Activated CD8-positive, alpha-beta memory T cell treated with anti-CD3 and anti-CD28 coated beads, Interleukin-2, amount 10 ng/mL, durations not matched to agents 7 days and 5 days (primary cell): Measurements from ENCODE around the gene ABHD17A. TPM values are rescaled to one million over a fixed set of nuclear protein-coding genes. Genes with fewer than 3 reads are reported as not detected.

Experiments
- ATAC-seq: fragments of 150-1000 bp; cut with Tn5 transposase; one replicate; pipeline ENCODE4 v1.10.0; 2021; ENCODE audit warnings: moderate library complexity
- CTCF ChIA-PET: fragments of 350-600 bp; sonication (Branson Sonifier 250); formaldehyde crosslinking; loops from one replicate; lab custom pipeline; 2021; ENCODE audit warnings: antibody characterized with exemption; lab: Charles Lee
- DNase-seq: peaks from one replicate; pipeline ENCODE4 v3.0.0-alpha.2; 2020
- H3K27ac Mint-ChIP-seq: one replicate; pipeline ENCODE4 v1.8.0; 2021; ENCODE audit warnings: mild to moderate bottlenecking, mixed read lengths
- H3K27me3 Mint-ChIP-seq: one replicate; pipeline ENCODE4 v1.8.0; 2021; ENCODE audit warnings: mixed read lengths
- H3K36me3 Mint-ChIP-seq: one replicate; pipeline ENCODE4 v1.8.0; 2021; ENCODE audit warnings: mild to moderate bottlenecking, mixed read lengths
- H3K4me1 Mint-ChIP-seq: one replicate; pipeline ENCODE4 v1.8.0; 2021; ENCODE audit warnings: mixed read lengths
- H3K4me3 Mint-ChIP-seq: one replicate; pipeline ENCODE4 v1.8.0; 2021; ENCODE audit warnings: mild to moderate bottlenecking, moderate library complexity, mixed read lengths
- H3K9me3 Mint-ChIP-seq: one replicate; pipeline ENCODE4 v1.8.0; 2022; ENCODE audit warnings: low read depth, mixed read lengths
- total RNA-seq, 2 experiments: library from RNA; stranded (reverse); gene quantifications; one replicate each; pipeline ENCODE4 v1.2.3, GENCODE V29; 2021

The ABHD17A gene
- total RNA-seq, 2 experiments from 2014 or later, result 156 to 189 TPM

GRCh38 chr19:1841209-1841924 is 43.9 kb downstream of the ABHD17A start:
- DNase-seq (no peak), ATAC-seq (no peak)
- H3K4me1 Mint-ChIP-seq, result peaks cover 13% of the 10 kb centered on the region
- H3K9me3 Mint-ChIP-seq, result no peaks in the 10 kb centered on the region
- H3K4me3 Mint-ChIP-seq, result no peak overlapping the region
- CTCF ChIA-PET, result interaction anchor here (0.6 to 2.2 kb wide), 4 partner anchors 11 to 184 kb away, joined by 3 to 8 read pairs (median 4); no protein-coding TSS in a partner anchor
- H3K27ac Mint-ChIP-seq, result no peak overlapping the region
- H3K36me3 Mint-ChIP-seq, result no peaks in the 10 kb centered on the region
- H3K27me3 Mint-ChIP-seq, result no peaks in the 10 kb centered on the region

GRCh38 chr19:1840541-1841115 is 44.7 kb downstream of the ABHD17A start:
- Mint-ChIP-seq H3K4me3 (no peak overlapping the region), H3K36me3 (no peaks in the 10 kb centered on the region)
- CTCF ChIA-PET, result interaction anchor here (0.7 to 5.6 kb wide), 5 partner anchors 8 to 15 kb away, joined by 3 to 42 read pairs (median 5); no protein-coding TSS in a partner anchor

GRCh38 chr19:1839658-1840540 is 45.4 kb downstream of the ABHD17A start:
- H3K4me1 Mint-ChIP-seq, result peaks cover 6% of the 10 kb centered on the region
- H3K36me3 Mint-ChIP-seq, result no peaks in the 10 kb centered on the region
- H3K4me3 Mint-ChIP-seq, result no peak overlapping the region
- DNase-seq (no peak), ATAC-seq (no peak)
- H3K9me3 Mint-ChIP-seq, result no peaks in the 10 kb centered on the region
- CTCF ChIA-PET, result interaction anchor here (0.9 to 5.6 kb wide), 5 partner anchors 9 to 25 kb away, joined by 3 to 42 read pairs (median 5); no protein-coding TSS in a partner anchor
- H3K27ac Mint-ChIP-seq, result peak overlapping the region; percentile 19
- no peaks in the 10 kb centered on the region for H3K27me3 Mint-ChIP-seq

More at GRCh38 chr19:1840541-1841115, 44.7 kb downstream of the ABHD17A start:
- Mint-ChIP-seq H3K27ac (no peak overlapping the region), H3K9me3 (no peaks in the 10 kb centered on the region), H3K4me1 (peaks cover 7% of the 10 kb centered on the region), H3K27me3 (no peaks in the 10 kb centered on the region)
- ATAC-seq (no peak), DNase-seq (no peak)

GRCh38 chr19:1837625-1838105 is 47.6 kb downstream of the ABHD17A start:
- H3K36me3 Mint-ChIP-seq, result no peaks in the 10 kb centered on the region
- CTCF ChIA-PET, result interaction anchor here (0.7 to 5.6 kb wide), 25 partner anchors 9 to 286 kb away, joined by 3 to 42 read pairs (median 4); partner anchors contain the start of gene UQCR11
- no peaks in the 10 kb centered on the region for H3K27me3 Mint-ChIP-seq
- H3K27ac Mint-ChIP-seq, result peak overlapping the region; percentile 32
- H3K4me3 Mint-ChIP-seq, result no peak overlapping the region
- H3K4me1 Mint-ChIP-seq, result peaks cover 2% of the 10 kb centered on the region
- H3K9me3 Mint-ChIP-seq, result no peaks in the 10 kb centered on the region
- DNase-seq (peak; percentile 71), ATAC-seq (peak; percentile 64)

GRCh38 chr19:1837222-1837565 is 48.1 kb downstream of the ABHD17A start:
- Mint-ChIP-seq H3K9me3 (no peaks in the 10 kb centered on the region), H3K27me3 (no peaks in the 10 kb centered on the region), H3K36me3 (no peaks in the 10 kb centered on the region), H3K4me1 (peaks cover under 1% of the 10 kb centered on the region), H3K27ac (no peak overlapping the region), H3K4me3 (no peak overlapping the region)
- CTCF ChIA-PET, result interaction anchor here (0.9 to 5.6 kb wide), 14 partner anchors 8 to 286 kb away, joined by 3 to 42 read pairs (median 6); no protein-coding TSS in a partner anchor
- no peak for ATAC-seq
- DNase-seq, result no peak

GRCh38 chr19:1836458-1837221 is 48.7 kb downstream of the ABHD17A start:
- Mint-ChIP-seq H3K36me3 (no peaks in the 10 kb centered on the region), H3K27ac (no peak overlapping the region), H3K4me1 (no peaks in the 10 kb centered on the region), H3K27me3 (no peaks in the 10 kb centered on the region), H3K4me3 (no peak overlapping the region), H3K9me3 (no peaks in the 10 kb centered on the region)
- CTCF ChIA-PET, result interaction anchor here (0.9 to 5.6 kb wide), 13 partner anchors 8 to 246 kb away, joined by 3 to 42 read pairs (median 5); no protein-coding TSS in a partner anchor
- DNase-seq (no peak), ATAC-seq (no peak)

- ATAC-seq (no peak), DNase-seq (no peak)
- Mint-ChIP-seq H3K27me3 (no peaks in the 10 kb centered on the region), H3K4me1 (no peaks in the 10 kb centered on the region), H3K36me3 (peaks cover 2% of the 10 kb centered on the region), H3K27ac (no peak overlapping the region), H3K4me3 (no peak overlapping the region), H3K9me3 (no peaks in the 10 kb centered on the region)
- CTCF ChIA-PET, result interaction anchor here (1.0 kb wide), 1 partner anchor 22 kb away, joined by 3 read pairs; the partner anchor contains the start of gene ATP8B3
These were observed 51.8 kb downstream of the ABHD17A start for GRCh38 chr19:1833540-1833939.

- Mint-ChIP-seq H3K27me3 (no peaks in the 10 kb centered on the region), H3K4me1 (no peaks in the 10 kb centered on the region), H3K9me3 (no peaks in the 10 kb centered on the region), H3K27ac (no peak overlapping the region), H3K4me3 (no peak overlapping the region), H3K36me3 (peaks cover 2% of the 10 kb centered on the region)
- DNase-seq, result no peak
- ATAC-seq, result no peak
- CTCF ChIA-PET, result no interaction called here
These were observed 53.1 kb downstream of the ABHD17A start for GRCh38 chr19:1832046-1832663.

GRCh38 chr19:1830978-1831377 is 54.3 kb downstream of the ABHD17A start:
- no peak for ATAC-seq
- Mint-ChIP-seq H3K4me3 (no peak overlapping the region), H3K9me3 (no peaks in the 10 kb centered on the region), H3K27me3 (no peaks in the 10 kb centered on the region), H3K27ac (no peak overlapping the region), H3K4me1 (no peaks in the 10 kb centered on the region), H3K36me3 (peaks cover 2% of the 10 kb centered on the region)
- CTCF ChIA-PET, result interaction anchor here (1.9 kb wide), 1 partner anchor 10 kb away, joined by 5 read pairs; no protein-coding TSS in a partner anchor
- no peak for DNase-seq

- Mint-ChIP-seq H3K9me3 (no peaks in the 10 kb centered on the region), H3K27me3 (no peaks in the 10 kb centered on the region), H3K4me3 (no peak overlapping the region), H3K4me1 (no peaks in the 10 kb centered on the region), H3K27ac (no peak overlapping the region), H3K36me3 (peaks cover 4% of the 10 kb centered on the region)
- no peak for ATAC-seq
- DNase-seq, result no peak
- CTCF ChIA-PET, result interaction anchor here (1.9 to 3.4 kb wide), 2 partner anchors 8 to 10 kb away, joined by 5 to 18 read pairs; no protein-coding TSS in a partner anchor
These were observed 54.7 kb downstream of the ABHD17A start for GRCh38 chr19:1830568-1830967.

- ATAC-seq, result no peak
- H3K4me3 Mint-ChIP-seq, result no peak overlapping the region
- H3K4me1 Mint-ChIP-seq, result no peaks in the 10 kb centered on the region
- no peaks in the 10 kb centered on the region for H3K9me3 Mint-ChIP-seq
- DNase-seq, result no peak
- peaks cover 4% of the 10 kb centered on the region for H3K36me3 Mint-ChIP-seq
- CTCF ChIA-PET, result interaction anchor here (1.9 to 3.4 kb wide), 3 partner anchors 8 to 19 kb away, joined by 4 to 18 read pairs (median 5); no protein-coding TSS in a partner anchor
- no peak overlapping the region for H3K27ac Mint-ChIP-seq
- no peaks in the 10 kb centered on the region for H3K27me3 Mint-ChIP-seq
These were observed 55.3 kb downstream of the ABHD17A start for GRCh38 chr19:1829958-1830357.
